Measurements from ENCODE around the gene ULK2.

The ULK2 gene

DNA sequence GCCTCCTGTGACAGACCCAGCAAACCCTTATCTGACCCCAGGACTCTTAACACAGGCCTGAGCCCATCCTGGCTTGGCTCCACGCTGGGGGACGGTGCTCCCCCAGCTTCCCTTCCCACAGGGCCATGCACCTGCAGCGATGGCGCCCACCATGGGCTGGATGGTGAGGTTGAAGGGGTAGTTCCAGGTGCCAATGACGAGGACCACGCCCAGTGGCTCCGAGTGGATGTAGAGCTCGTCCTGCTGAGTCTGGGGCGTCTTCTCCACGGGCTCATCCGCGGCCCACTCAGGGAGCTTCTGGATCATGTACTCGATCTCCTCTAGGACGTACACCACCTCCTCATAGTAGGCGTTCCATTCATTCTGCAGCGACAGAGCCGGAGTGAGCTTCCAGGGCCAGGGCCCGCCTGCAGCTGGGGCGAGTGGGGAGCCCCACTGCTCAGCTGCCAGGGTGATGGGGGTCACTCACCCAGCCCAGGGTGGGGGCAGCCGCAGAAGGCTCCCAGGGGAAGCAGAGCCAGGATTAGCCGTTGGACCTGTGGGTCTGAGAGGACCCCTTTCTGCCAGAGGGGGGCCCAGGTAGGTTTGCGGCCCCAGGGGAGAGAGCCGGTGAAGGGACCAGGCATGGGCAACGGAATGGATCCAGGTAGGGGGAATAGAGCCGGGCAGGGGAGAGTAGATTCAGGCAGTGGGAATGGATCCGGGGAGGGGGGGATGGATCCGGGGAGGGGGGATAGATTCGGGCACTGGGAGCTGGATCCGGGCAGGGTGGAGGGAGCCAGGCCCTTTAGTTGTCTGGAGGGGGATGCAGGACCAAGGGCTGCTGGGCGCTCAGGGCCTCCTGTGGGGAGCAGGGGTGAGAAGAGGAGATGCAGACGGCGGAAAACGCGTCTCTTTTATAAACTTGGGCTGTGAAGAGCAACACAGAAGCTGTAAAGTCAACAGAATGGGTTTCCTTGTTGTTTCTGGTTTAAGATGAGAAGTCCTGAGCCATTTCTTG lies 124.3 kb downstream of the ULK2 start:
- Histone ChIP-seq H3K27me3 (replicated peaks; ENCODE audit: control insufficient read depth, insufficient read depth, low read length) (no peaks in the 10 kb centered on the region), H3K4me3 (replicated peaks; ENCODE audit: low read depth, low read length) (no peak overlapping the region), H3K36me3 (ENCODE audit: control insufficient read depth, insufficient read depth, low read length) (no peaks in the 10 kb centered on the region)
- TF ChIP-seq, protein P1, sequence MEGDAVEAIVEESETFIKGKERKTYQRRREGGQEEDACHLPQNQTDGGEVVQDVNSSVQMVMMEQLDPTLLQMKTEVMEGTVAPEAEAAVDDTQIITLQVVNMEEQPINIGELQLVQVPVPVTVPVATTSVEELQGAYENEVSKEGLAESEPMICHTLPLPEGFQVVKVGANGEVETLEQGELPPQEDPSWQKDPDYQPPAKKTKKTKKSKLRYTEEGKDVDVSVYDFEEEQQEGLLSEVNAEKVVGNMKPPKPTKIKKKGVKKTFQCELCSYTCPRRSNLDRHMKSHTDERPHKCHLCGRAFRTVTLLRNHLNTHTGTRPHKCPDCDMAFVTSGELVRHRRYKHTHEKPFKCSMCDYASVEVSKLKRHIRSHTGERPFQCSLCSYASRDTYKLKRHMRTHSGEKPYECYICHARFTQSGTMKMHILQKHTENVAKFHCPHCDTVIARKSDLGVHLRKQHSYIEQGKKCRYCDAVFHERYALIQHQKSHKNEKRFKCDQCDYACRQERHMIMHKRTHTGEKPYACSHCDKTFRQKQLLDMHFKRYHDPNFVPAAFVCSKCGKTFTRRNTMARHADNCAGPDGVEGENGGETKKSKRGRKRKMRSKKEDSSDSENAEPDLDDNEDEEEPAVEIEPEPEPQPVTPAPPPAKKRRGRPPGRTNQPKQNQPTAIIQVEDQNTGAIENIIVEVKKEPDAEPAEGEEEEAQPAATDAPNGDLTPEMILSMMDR (IDR thresholded peaks at IDR 0.05; ENCODE audit: insufficient read depth, low read length, poor library complexity, severe bottlenecking): no peak
- no peak for DNase-seq (ENCODE audit: extremely low read depth, insufficient read length)

DNA sequence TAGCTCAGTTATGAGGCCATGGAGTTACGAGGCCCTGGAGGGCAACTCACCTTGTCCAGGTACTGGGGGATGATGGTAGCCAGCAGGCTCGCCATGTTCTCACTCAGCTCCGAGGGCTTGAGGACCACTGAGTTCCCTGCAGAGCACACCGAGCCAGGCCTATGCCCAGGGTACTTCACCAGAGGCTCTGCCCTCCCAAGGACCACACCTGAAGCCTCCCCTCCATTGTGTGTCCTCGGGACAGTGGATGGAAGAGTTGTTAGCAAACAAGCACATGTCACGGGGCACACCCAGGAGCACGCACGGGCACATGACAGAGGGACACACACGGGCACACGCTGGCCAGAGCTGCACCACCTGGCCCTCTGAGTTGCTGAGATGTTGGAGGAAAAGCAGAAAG lies 125.2 kb downstream of the ULK2 start:
- Histone ChIP-seq H3K27me3 (replicated peaks; ENCODE audit: control insufficient read depth, insufficient read depth, low read length) (no peaks in the 10 kb centered on the region; the same call in 1 of the 2 replicates), H3K4me3 (replicated peaks; ENCODE audit: low read depth, low read length) (no peak overlapping the region), H3K36me3 (ENCODE audit: control insufficient read depth, insufficient read depth, low read length) (no peaks in the 10 kb centered on the region)
- DNase-seq (ENCODE audit: extremely low read depth, insufficient read length): no peak
- TF ChIP-seq, protein P1 (IDR thresholded peaks at IDR 0.05; ENCODE audit: insufficient read depth, low read length, poor library complexity, severe bottlenecking): no peak

DNA sequence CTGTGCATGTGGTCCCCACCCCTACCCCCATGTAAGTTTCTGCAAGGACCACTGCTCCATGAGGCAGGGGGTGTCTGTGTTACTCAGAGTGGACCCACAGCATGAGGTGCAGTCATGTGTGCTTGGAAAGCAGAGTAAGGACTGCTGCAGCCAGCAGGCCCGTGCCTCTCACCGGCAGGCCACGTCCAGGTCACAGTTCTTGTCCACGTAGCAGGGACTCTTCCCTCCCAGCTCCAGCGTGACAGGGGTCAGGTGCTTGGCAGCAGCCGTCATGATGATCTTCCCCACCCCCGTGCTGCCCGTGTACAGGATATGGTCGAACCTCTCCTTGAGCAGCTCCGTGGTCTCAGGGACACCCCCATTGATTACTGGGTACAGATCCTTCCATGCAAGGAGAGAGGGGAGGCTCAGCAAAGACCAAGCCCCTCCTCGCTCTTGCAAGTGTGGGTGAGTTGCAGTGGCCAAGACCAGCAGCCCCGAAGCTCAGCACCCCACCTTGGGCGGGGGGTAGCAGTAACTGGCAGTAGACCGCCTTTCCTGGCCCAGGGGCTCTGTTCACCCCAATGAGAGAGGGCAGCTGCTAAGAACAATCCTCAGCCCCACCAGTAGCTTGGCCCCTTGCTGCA lies 125.8 kb downstream of the ULK2 start:
- no peaks in the 10 kb centered on the region for H3K36me3 ChIP-seq (ENCODE audit: control insufficient read depth, insufficient read depth, low read length)
- TF ChIP-seq, protein P1 (IDR thresholded peaks at IDR 0.05; ENCODE audit: insufficient read depth, low read length, poor library complexity, severe bottlenecking): no peak
- DNase-seq (ENCODE audit: extremely low read depth, insufficient read length): no peak
- no peaks in the 10 kb centered on the region; the same call in 1 of the 2 replicates for H3K27me3 ChIP-seq (replicated peaks; ENCODE audit: control insufficient read depth, insufficient read depth, low read length)
- H3K4me3 ChIP-seq (replicated peaks; ENCODE audit: low read depth, low read length): no peak overlapping the region

DNA sequence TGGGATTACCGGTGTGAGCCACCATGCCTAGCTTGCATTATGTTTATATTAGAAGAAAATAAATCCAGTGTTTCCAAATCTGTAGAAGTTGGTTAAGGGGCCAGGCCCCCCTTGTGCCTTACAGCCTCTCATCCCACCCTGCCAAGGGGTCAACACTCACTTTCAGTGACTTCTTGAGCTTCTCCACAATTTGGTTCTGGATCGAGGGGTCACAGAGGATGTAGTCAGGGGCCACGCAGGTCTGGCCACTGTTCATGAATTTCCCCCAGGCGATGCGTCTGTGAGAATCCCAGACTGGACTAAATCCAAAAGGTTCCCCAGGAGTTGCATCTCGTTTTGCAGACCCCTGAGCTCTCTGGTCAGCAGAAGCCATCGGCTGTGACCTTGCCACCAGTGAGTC lies 126.8 kb downstream of the ULK2 start:
- DNase-seq (ENCODE audit: extremely low read depth, insufficient read length): no peak
- no peaks in the 10 kb centered on the region; the same call in 1 of the 2 replicates for H3K27me3 ChIP-seq (replicated peaks; ENCODE audit: control insufficient read depth, insufficient read depth, low read length)
- H3K4me3 ChIP-seq (replicated peaks; ENCODE audit: low read depth, low read length): no peak overlapping the region
- TF ChIP-seq, protein P1 (IDR thresholded peaks at IDR 0.05; ENCODE audit: insufficient read depth, low read length, poor library complexity, severe bottlenecking): no peak
- no peaks in the 10 kb centered on the region for H3K36me3 ChIP-seq (ENCODE audit: control insufficient read depth, insufficient read depth, low read length)

DNA sequence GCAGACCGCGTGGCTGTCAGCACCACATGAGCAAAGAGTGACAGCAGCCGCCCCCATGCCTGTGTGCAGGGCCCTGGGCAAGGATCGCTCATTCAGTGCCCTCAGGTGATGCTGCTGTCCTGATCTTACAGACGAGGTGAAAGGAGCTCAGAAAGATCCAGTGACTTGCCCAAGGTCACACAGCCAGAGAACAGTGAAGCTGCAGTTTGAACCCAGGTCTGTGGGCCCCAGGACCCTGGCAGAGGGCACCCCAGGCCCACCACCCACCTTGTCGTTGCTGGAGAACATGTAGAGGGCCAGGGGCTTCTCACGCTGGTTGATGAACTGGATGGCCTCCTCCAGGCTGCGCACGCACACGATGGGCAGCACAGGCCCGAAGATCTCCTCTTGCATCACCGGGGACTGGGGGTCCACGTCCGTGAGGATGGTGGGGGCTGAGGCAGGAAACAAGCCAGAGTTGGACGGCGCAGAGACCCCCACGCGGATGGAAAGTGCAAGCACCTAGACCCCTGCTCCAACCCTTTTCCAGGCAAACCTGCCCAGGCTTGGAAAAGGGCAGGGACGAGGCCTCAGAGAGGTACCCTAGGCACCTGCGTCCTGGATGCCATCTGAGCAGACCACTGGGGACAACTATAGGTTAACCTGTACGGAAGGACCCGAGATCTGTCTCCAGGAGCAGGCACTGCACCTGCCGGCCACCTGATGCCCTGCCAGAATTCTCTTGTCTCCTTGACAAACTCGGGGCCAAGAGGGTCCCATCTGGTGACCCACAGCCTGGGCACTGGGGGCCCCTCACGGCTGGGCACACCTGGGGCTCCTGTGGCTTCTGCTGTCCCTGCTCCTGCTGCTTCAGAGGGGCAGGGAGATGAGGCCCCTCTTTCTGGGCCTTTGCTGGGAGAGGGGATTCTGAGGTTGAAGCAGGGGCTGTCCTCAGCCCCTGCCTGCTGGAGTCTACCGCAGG lies 128.2 kb downstream of the ULK2 start:
- TF ChIP-seq, protein P1 (IDR thresholded peaks at IDR 0.05; ENCODE audit: insufficient read depth, low read length, poor library complexity, severe bottlenecking): no peak
- no peaks in the 10 kb centered on the region; the same call in 1 of the 2 replicates for H3K27me3 ChIP-seq (replicated peaks; ENCODE audit: control insufficient read depth, insufficient read depth, low read length)
- H3K36me3 ChIP-seq (ENCODE audit: control insufficient read depth, insufficient read depth, low read length): no peaks in the 10 kb centered on the region
- no peak overlapping the region for H3K4me3 ChIP-seq (replicated peaks; ENCODE audit: low read depth, low read length)
- no peak for DNase-seq (ENCODE audit: extremely low read depth, insufficient read length)
